Naive B cell (primary cell): Measurements from ENCODE around the gene RNF144A. TPM values are rescaled to one million over a fixed set of nuclear protein-coding genes. Genes with fewer than 3 reads are reported as not detected.

ENCODE experiments used
- ATAC-seq, 2 donors: fragments of 150-1000 bp; cut with Tn5 transposase; 2 replicates each; pipeline ENCODE4 v1.10.0; 2021; ENCODE audit warnings: low read depth in 2 of 2, mild to moderate bottlenecking in 2 of 2, moderate library complexity in 2 of 2
- DNase-seq: peaks from one replicate; pipeline ENCODE4 v3.0.0; 2022
- H3K27ac Mint-ChIP-seq, 6 donors: one replicate each; pipeline ENCODE4 v1.8.0; 2020 to 2022; ENCODE audit warnings: mild to moderate bottlenecking in 6 of 6, mixed read lengths in 6 of 6, moderate library complexity in 5 of 6, inconsistent platforms in 2 of 6
- H3K27me3 Mint-ChIP-seq, 3 donors: one replicate each; pipeline ENCODE4 v1.8.0; 2021 to 2022; ENCODE audit warnings: mixed read lengths in 3 of 3, mild to moderate bottlenecking in 1 of 3
- H3K36me3 Mint-ChIP-seq, 2 donors: one replicate each; pipeline ENCODE4 v1.8.0; 2020 to 2022; ENCODE audit warnings: mixed read lengths in 2 of 2, inconsistent platforms in 1 of 2, mild to moderate bottlenecking in 1 of 2
- H3K4me1 Mint-ChIP-seq, 3 donors: one replicate each; pipeline ENCODE4 v1.8.0; 2020 to 2022; ENCODE audit warnings: mixed read lengths in 3 of 3, inconsistent platforms in 1 of 3, mild to moderate bottlenecking in 1 of 3, moderate library complexity in 1 of 3
- H3K4me3 Mint-ChIP-seq, 8 donors: one replicate each; pipeline ENCODE4 v1.8.0; 2020 to 2022; ENCODE audit warnings: mild to moderate bottlenecking in 8 of 8, mixed read lengths in 8 of 8, moderate library complexity in 8 of 8, inconsistent platforms in 2 of 8
- H3K9me3 Mint-ChIP-seq, 7 donors: one replicate each; pipeline ENCODE4 v1.8.0; 2020 to 2022; ENCODE audit warnings: mixed read lengths in 7 of 7, mild to moderate bottlenecking in 5 of 7, inconsistent platforms in 2 of 7, moderate library complexity in 1 of 7
- polyA plus RNA-seq, 6 donors: library from polyadenylated mRNA; unstranded; fragments of 300-500 nt; fragmentation: Illumina TruSeq; gene quantifications; one replicate each; pipeline ENCODE4 v1.2.3, GENCODE V29; 2021; ENCODE audit warnings: low read depth in 6 of 6

The RNF144A gene
- polyA plus RNA-seq, 6 donors from 2014 or later: 0.04 to 0.92 (median 0.16) TPM; not detected in 1

DNA sequence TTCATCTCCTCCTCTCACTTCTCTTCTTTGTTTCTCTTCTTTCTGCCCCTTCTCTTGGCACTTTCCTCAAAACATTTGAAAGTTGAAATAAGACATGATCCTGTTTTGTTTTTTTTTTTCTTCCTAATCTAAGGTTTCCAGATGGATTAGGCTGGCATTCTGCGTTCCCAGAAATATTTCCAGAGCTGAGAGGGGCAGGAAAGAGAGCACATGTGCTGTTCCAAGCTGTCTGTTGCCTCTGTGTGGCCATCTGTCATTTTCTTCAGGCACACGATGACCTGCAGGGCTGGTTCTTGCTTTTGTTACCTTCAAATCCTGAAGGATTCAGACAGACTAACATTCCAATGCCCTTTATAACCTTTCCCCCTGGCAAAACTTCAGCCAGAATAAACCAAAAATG lies 142.9 kb downstream of the RNF144A start:
- peak overlapping the region in 2 of 6 donors; percentile 1 to 34 for H3K27ac Mint-ChIP-seq
- DNase-seq (no peak), ATAC-seq (no peak)
- peaks cover 22 to 28% of the 10 kb centered on the region in 2 donors for H3K36me3 Mint-ChIP-seq
- peaks cover 9 to 25% (median 14%) of the 10 kb centered on the region in 7 donors for H3K9me3 Mint-ChIP-seq
- H3K4me1 Mint-ChIP-seq: peaks cover 0 to 23% (median 18%) of the 10 kb centered on the region in 3 donors
- peak overlapping the region in 5 of 8 donors; percentile 15 to 68 (median 29) for H3K4me3 Mint-ChIP-seq
- peaks cover 7 to 27% (median 8%) of the 10 kb centered on the region in 3 donors for H3K27me3 Mint-ChIP-seq

DNA sequence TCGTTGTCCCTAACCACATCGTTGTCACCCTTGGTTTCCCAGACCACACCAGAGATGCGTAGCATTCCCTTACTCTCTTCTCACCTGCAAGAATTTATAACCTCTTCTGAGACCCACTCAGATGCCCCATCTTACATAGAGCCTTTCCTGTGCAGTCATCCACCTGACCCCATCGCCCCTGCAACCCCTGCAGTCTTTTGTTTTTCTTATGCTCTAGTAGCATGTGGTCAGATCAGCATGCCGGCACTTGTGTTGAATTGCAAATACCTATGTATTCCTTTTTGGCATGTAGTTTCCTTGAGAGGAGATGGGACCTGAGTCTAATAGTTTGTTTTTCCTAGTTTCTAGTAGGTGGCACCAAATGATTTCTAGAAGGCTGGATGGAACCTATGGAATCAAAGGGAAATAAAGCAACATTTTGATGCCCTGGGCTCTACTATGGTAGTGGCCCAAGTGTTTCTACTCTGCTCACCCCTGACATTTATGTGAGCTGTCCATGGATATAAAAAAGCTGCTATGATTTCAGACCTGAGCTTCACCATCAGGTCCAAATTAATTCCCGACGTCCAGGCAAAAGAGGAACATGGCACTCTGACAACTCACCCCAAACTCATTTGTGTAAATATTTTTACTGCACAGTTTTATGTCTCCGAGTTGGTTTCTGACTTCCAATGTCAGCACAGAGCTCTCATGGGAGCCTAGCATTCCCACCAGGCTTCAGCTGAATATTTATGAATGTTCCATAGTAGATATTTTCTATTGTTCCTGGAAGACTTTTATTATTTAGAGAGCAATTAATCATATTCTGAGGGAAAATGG lies 143.6 kb downstream of the RNF144A start:
- Mint-ChIP-seq H3K4me3 (peak overlapping the region in 3 of 8 donors; percentile 5 to 60 (median 57)), H3K9me3 (peaks cover 9 to 25% (median 14%) of the 10 kb centered on the region in 7 donors), H3K36me3 (peaks cover 22 to 28% of the 10 kb centered on the region in 2 donors), H3K4me1 (peaks cover 0 to 23% (median 18%) of the 10 kb centered on the region in 3 donors), H3K27ac (peak overlapping the region in 1 of 6 donors; percentile 17), H3K27me3 (peaks cover 7 to 27% (median 8%) of the 10 kb centered on the region in 3 donors)
- DNase-seq (no peak), ATAC-seq (no peak)

DNA sequence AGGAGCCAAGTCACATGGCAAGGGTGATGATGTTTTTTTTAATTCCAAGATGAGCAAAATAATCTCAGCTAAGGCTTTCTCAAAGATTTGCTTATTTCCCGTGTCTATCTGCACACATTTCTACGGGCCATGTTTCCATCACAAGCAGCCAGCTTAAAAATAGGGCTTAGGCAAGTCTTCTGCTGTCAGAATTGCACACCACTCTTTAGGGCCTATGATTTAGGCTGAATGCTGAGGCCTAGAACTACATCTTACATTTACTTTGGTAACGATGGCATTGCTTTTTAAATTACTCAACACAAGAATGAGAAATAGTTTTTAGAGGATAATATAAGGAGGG lies 144.2 kb downstream of the RNF144A start:
- peaks cover 7 to 27% (median 8%) of the 10 kb centered on the region in 3 donors for H3K27me3 Mint-ChIP-seq
- DNase-seq: no peak
- H3K36me3 Mint-ChIP-seq: peaks cover 22 to 28% of the 10 kb centered on the region in 2 donors
- no peak overlapping the region for H3K4me3 Mint-ChIP-seq
- no peak overlapping the region for H3K27ac Mint-ChIP-seq
- peaks cover 9 to 25% (median 14%) of the 10 kb centered on the region in 7 donors for H3K9me3 Mint-ChIP-seq
- ATAC-seq: no peak
- H3K4me1 Mint-ChIP-seq: peaks cover 0 to 23% (median 18%) of the 10 kb centered on the region in 3 donors

DNA sequence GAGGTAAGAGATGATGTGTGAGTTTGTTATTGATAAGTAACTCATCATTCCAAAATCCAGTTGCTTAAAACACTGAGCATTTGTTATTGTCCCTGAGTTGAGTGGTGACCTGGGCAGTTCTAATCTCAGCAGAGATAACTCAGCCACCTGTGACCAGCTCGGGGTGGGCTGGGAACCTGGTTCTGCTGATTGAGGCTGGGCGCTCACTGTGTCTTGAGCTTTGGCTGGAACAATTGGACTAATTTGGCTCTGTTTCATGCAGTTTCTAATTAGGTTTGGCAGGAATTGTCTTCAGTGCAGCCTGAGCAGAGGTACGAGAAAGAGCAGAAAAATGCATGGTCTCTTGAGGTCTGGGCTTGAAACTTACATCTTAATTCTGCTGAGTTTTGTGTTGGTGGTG lies 144.7 kb downstream of the RNF144A start:
- no peak overlapping the region for H3K4me3 Mint-ChIP-seq
- H3K27ac Mint-ChIP-seq: no peak overlapping the region
- peaks cover 0 to 23% (median 18%) of the 10 kb centered on the region in 3 donors for H3K4me1 Mint-ChIP-seq
- DNase-seq (no peak), ATAC-seq (no peak)
- H3K27me3 Mint-ChIP-seq: peaks cover 7 to 27% (median 8%) of the 10 kb centered on the region in 3 donors
- peaks cover 9 to 25% (median 14%) of the 10 kb centered on the region in 7 donors for H3K9me3 Mint-ChIP-seq
- H3K36me3 Mint-ChIP-seq: peaks cover 22 to 28% of the 10 kb centered on the region in 2 donors

DNA sequence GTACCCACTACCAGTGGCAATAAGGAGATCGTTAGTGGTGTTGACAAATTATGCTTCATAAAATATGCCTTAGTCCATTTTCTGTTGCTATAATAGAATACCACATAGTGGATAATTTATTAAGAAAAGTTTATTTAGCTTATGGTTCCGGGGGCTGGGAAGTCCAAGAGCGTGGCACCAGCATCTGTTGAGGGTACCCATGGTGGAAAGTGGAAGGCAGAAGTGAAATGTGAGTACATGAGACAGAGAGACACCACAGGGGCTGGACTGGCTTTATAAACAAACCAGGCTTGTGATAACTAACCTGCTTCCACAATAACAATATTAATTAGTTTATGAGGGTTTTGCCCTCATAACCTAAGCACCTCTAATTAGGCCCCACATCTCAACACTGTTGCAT lies 146.6 kb downstream of the RNF144A start:
- DNase-seq (no peak), ATAC-seq (no peak)
- Mint-ChIP-seq H3K9me3 (peaks cover 9 to 25% (median 14%) of the 10 kb centered on the region in 7 donors), H3K4me3 (no peak overlapping the region), H3K27ac (no peak overlapping the region), H3K36me3 (peaks cover 22 to 28% of the 10 kb centered on the region in 2 donors), H3K4me1 (peaks cover 0 to 19% (median 15%) of the 10 kb centered on the region in 3 donors), H3K27me3 (peaks cover 7 to 38% (median 19%) of the 10 kb centered on the region in 3 donors)

DNA sequence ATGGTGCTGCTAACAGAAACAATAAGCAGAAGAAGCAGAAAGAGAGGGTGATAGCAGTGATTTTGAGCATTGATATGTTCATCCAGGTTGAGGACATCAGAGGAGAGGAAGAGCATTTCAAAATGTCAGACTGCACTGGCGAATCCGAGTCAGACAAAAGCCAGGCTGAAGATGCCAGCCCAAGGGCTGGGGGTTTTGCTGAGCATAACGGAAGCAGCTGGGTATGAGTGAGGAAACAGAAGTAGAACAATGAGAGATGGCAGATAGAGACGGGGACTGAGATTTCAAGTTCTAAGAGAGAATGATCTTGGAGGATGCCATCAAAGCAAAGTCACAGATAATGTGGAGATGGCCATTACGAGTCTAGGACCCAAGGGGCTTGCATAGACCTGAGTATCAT lies 151.2 kb downstream of the RNF144A start:
- DNase-seq (no peak), ATAC-seq (peak in 1 of 2 donors; percentile 43)
- H3K27ac Mint-ChIP-seq: peak overlapping the region in 1 of 6 donors; percentile 22
- peaks cover 29 to 32% of the 10 kb centered on the region in 2 donors for H3K36me3 Mint-ChIP-seq
- H3K4me3 Mint-ChIP-seq: no peak overlapping the region
- peaks cover 0 to 4% (median 0%) of the 10 kb centered on the region in 3 donors for H3K4me1 Mint-ChIP-seq
- peaks cover 0 to 15% (median 14%) of the 10 kb centered on the region in 3 donors for H3K27me3 Mint-ChIP-seq
- peaks cover 8 to 36% (median 20%) of the 10 kb centered on the region in 7 donors for H3K9me3 Mint-ChIP-seq

DNA sequence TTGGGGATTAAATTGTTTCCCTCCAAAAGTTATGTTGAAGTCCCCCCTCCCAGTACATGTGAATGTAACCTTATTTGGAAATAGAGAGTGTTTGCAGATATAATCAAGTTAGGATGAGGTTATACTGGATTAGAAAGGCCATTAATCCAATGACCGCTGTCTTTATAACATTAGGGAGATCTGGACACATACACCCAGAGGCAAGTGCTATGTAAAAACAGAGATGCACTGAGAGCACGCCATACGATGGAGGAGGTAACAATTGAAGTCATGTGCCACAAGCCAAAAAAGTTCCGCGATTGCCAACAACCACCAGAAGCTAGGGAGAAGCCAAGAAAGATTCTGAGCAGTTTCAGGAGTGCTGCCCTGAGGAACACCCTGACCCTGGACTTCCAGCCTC lies 153.3 kb downstream of the RNF144A start:
- Mint-ChIP-seq H3K4me1 (no peaks in the 10 kb centered on the region), H3K4me3 (no peak overlapping the region), H3K27me3 (peaks cover 0 to 11% (median 11%) of the 10 kb centered on the region in 3 donors), H3K36me3 (peaks cover 15 to 21% of the 10 kb centered on the region in 2 donors), H3K27ac (no peak overlapping the region), H3K9me3 (peaks cover 4 to 20% (median 12%) of the 10 kb centered on the region in 7 donors)
- DNase-seq: no peak
- ATAC-seq: no peak

DNA sequence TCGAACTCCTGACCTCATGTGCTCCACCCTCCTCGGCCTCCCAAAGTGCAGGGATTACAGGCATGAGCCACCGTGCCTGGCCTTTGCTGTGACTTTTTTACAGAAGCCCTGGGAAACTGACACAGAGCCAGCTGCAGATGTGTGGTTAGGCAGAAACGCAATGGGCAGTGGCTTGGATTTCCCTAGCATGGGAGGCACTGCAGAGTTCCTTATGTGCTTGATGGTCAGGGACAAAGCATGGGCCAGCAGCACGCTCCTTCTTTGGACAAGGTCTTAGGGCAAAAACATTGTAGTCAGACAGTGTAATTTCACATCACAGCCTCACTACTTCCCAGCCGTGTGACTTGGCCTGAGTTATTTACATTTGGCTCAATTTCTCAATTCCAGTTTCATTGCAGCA lies 153.9 kb downstream of the RNF144A start:
- DNase-seq (no peak), ATAC-seq (no peak)
- H3K4me3 Mint-ChIP-seq: no peak overlapping the region
- H3K9me3 Mint-ChIP-seq: peaks cover 4 to 20% (median 12%) of the 10 kb centered on the region in 7 donors
- H3K36me3 Mint-ChIP-seq: peaks cover 15 to 21% of the 10 kb centered on the region in 2 donors
- H3K27me3 Mint-ChIP-seq: peaks cover 0 to 11% (median 11%) of the 10 kb centered on the region in 3 donors
- no peak overlapping the region for H3K27ac Mint-ChIP-seq
- H3K4me1 Mint-ChIP-seq: no peaks in the 10 kb centered on the region

DNA sequence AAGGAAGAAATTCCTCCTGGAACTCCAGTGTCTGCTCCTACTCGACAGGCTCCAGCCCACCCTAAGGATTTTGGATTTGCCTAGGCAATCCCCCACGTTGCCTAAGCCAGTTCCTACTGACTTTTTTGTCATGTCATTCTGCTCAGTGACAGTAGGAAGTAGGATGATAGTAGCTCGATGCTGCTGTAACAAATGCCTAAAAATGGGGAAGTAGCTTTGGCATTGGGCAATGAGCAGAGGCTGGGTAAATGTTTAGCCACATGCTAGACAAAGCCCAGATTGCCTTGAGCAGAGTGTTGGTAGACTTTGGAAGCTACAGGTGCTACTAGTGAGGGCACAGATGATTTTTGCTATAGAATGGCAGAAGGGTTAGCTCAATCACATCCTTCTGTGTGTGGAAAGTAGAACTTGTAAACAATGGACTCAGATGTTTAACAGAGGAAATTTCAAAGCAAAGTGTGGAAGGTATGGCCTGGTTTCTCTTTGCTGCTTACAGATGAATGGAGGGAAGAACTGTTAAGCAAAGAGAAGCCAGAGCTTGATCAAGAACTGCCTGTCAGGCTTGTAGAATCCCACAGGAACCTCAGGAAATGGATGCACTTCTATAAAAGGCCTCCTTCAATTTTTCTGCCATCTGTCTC lies 154.8 kb downstream of the RNF144A start:
- peaks cover 4 to 20% (median 12%) of the 10 kb centered on the region in 7 donors for H3K9me3 Mint-ChIP-seq
- no peaks in the 10 kb centered on the region for H3K4me1 Mint-ChIP-seq
- H3K27me3 Mint-ChIP-seq: peaks cover 0 to 11% (median 11%) of the 10 kb centered on the region in 3 donors
- DNase-seq: no peak
- peaks cover 15 to 21% of the 10 kb centered on the region in 2 donors for H3K36me3 Mint-ChIP-seq
- no peak for ATAC-seq
- H3K27ac Mint-ChIP-seq: no peak overlapping the region
- no peak overlapping the region for H3K4me3 Mint-ChIP-seq

DNA sequence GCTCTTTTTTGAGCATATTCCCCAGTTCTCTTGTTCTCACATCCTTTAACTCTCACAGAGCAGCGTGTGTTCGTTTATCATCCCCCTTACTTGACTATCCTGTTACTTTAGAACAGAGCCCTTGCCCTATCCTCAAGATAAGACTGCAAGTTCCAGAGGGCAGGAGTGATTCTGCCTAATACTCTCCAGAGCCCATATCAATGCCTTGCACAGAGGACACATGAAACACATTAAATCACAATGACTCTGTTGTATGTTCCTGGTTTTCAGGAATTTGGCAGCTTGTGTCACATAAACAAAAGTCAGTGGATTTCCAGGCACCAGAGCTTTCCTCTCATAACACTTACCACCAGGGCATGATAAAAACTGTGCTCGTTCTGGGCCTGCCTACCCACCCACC lies 156.7 kb downstream of the RNF144A start:
- peaks cover 15 to 21% of the 10 kb centered on the region in 2 donors for H3K36me3 Mint-ChIP-seq
- no peak overlapping the region for H3K27ac Mint-ChIP-seq
- H3K4me1 Mint-ChIP-seq: no peaks in the 10 kb centered on the region
- H3K9me3 Mint-ChIP-seq: peaks cover 4 to 20% (median 12%) of the 10 kb centered on the region in 7 donors
- DNase-seq: no peak
- no peak for ATAC-seq
- H3K27me3 Mint-ChIP-seq: peaks cover 0 to 4% (median 0%) of the 10 kb centered on the region in 3 donors
- H3K4me3 Mint-ChIP-seq: no peak overlapping the region

DNA sequence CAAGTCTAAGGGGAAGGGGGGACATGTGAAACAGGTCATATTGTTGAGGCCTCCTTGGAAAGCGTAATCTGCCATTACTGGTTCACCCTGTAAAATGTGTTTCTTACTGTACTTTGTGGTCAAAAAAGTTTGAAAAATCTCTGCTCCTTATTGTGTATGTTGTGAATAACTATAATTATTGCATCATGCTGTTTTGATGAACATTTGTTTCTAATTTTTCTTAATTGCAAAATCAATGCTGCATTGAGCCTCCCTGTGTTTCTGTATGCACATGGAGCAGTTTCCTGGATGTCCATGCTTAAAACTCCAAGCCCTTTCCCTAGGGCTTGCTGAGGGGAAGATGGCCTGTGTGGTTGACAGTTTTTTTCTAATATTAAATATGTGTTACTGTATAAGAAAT lies 158.6 kb downstream of the RNF144A start:
- DNase-seq (no peak), ATAC-seq (no peak)
- Mint-ChIP-seq H3K27me3 (peaks cover 0 to 4% (median 0%) of the 10 kb centered on the region in 3 donors), H3K36me3 (peaks cover 14 to 15% of the 10 kb centered on the region in 2 donors), H3K9me3 (peaks cover 4 to 20% (median 12%) of the 10 kb centered on the region in 7 donors), H3K4me1 (no peaks in the 10 kb centered on the region), H3K27ac (no peak overlapping the region), H3K4me3 (no peak overlapping the region)

DNA sequence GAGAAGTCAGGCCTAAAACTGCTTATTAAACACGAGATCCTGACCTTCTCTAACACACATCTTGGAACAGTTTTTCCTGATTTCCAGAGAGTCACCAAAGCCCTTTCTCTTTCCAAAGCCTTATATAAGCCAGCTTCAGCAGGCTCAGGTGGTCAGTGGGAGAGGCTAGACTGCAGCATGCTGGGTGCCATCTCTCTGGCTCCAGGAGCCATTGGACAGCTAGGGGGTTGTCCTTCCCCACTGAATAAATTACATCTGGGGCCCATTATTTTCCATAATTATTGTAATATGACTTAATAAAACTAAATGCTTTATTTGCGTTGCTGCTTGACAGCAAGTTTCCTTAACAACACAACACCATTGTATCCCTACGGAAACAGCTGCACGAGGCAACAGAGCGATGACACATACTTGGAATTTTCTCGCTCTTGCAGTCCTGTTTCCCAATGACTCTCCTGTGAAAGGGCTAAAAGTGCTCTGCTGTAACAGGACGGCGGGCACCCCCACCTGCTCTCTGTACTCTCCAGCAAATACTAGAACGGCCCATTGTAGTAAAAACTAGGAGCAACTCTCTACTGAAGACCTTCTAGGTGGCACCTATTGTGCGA lies 160.6 kb downstream of the RNF144A start:
- H3K27me3 Mint-ChIP-seq: peaks cover 0 to 4% (median 0%) of the 10 kb centered on the region in 3 donors
- ATAC-seq (no peak), DNase-seq (no peak)
- peaks cover 0 to 6% (median 4%) of the 10 kb centered on the region in 7 donors for H3K9me3 Mint-ChIP-seq
- no peak overlapping the region for H3K4me3 Mint-ChIP-seq
- H3K36me3 Mint-ChIP-seq: peaks cover 5 to 11% of the 10 kb centered on the region in 2 donors
- no peak overlapping the region for H3K27ac Mint-ChIP-seq
- no peaks in the 10 kb centered on the region for H3K4me1 Mint-ChIP-seq
